MM.1S (cell line): ENCODE data around the gene FLNC.

Experiments
- CTCF ChIP-seq: fragments of 300-600 bp; sonication (generic); IDR thresholded peaks from 2 replicates; pipeline ENCODE4 v1.5.1; 2016; ENCODE audit warnings: antibody characterized with exemption, low read length, mixed read lengths
- EZH2phosphoT487 ChIP-seq: fragments of 300-600 bp; sonication (generic); IDR thresholded peaks from 2 replicates; pipeline ENCODE4 v1.6.1; 2018; ENCODE audit warnings: antibody characterized with exemption, low read length

- peak; percentile 49 for TF ChIP-seq CTCF
- TF ChIP-seq EZH2phosphoT487 = no peak
These were observed 39.1 kb downstream of the FLNC start for GRCh38 chr7:128869138-128869943.
